ENCODE measurements around the gene GCC1. TPM values are rescaled to one million over a fixed set of nuclear protein-coding genes. Genes with fewer than 3 reads are reported as not detected.

The GCC1 gene
- polyA plus RNA-seq, 3 donors: 5.9 to 9.2 (median 6.4) TPM

- Mint-ChIP-seq H3K4me1 (peaks cover 52% of the 10 kb centered on the region), H3K9me3 (peaks cover 0 to 4% (median 0%) of the 10 kb centered on the region in 7 donors), H3K27me3 (ENCODE audit: low read depth in 3 of 3) (peaks cover 0 to 1% (median under 1%) of the 10 kb centered on the region in 3 donors), H3K27ac (peak overlapping the region; percentile 84 to 98 (median 94)), H3K36me3 (peaks cover 22 to 29% of the 10 kb centered on the region in 2 donors), H3K4me3 (peak overlapping the region; percentile 96 to 99)
- Histone ChIP-seq H4K20me1 (ENCODE audit: insufficient read depth, low read length) (peaks cover 6% of the 10 kb centered on the region), H3K4me1 (ENCODE audit: control insufficient read depth in 1 of 2, insufficient read depth in 2 of 2, low read length in 2 of 2) (peaks cover 46 to 64% of the 10 kb centered on the region in 2 donors), H3K4me3 (replicated peaks in 1 of 3; ENCODE audit: low read depth in 2 of 3, low read length in 3 of 3) (peak overlapping the region; percentile 87 to 93 (median 87)), H3K27ac (ENCODE audit: low read depth in 1 of 2, low read length in 2 of 2) (peak overlapping the region; percentile 31 to 89), H3K27me3 (ENCODE audit: control insufficient read depth in 2 of 2, insufficient read depth in 2 of 2, low read length in 2 of 2) (no peaks in the 10 kb centered on the region), H3K9me3 (replicated peaks in 1 of 2; ENCODE audit: control insufficient read depth in 1 of 2, insufficient read depth in 1 of 2, low read length in 2 of 2) (no peaks in the 10 kb centered on the region), H2AFZ (ENCODE audit: insufficient read depth, low read depth, low read length, poor library complexity, severe bottlenecking) (peak overlapping the region; percentile 87), H3K4me2 (replicated peaks; ENCODE audit: extremely low read depth, low read length, poor library complexity, severe bottlenecking) (peak overlapping the region; percentile 90), H3K36me3 (replicated peaks in 1 of 2; ENCODE audit: control insufficient read depth in 1 of 2, insufficient read depth in 2 of 2, low read length in 2 of 2) (peaks cover 15 to 18% of the 10 kb centered on the region in 2 donors), H3K79me2 (ENCODE audit: insufficient read depth, low read length) (peaks cover 25% of the 10 kb centered on the region), H3K9ac (ENCODE audit: insufficient read depth, low read length, poor library complexity, severe bottlenecking) (peak overlapping the region; percentile 87)
- intact Hi-C loops (cut with micrococcal nuclease): loop anchor here (2.0 to 5.0 kb wide), 3 partner anchors 62 to 197 kb away; partner anchors contain the start of genes ZNF800 (in 2 of the 2) and SND1 (in 1 of the 2)
- DNase-seq: no peak
- 8% methylated on average over 32 of the region's 43 CpGs for WGBS (ENCODE audit: insufficient coverage)
- no peak for TF ChIP-seq CTCF (IDR thresholded peaks at IDR 0.05)
These were observed 3.5 kb upstream of the GCC1 start for GRCh38 chr7:127588697-127589482.

DNA sequence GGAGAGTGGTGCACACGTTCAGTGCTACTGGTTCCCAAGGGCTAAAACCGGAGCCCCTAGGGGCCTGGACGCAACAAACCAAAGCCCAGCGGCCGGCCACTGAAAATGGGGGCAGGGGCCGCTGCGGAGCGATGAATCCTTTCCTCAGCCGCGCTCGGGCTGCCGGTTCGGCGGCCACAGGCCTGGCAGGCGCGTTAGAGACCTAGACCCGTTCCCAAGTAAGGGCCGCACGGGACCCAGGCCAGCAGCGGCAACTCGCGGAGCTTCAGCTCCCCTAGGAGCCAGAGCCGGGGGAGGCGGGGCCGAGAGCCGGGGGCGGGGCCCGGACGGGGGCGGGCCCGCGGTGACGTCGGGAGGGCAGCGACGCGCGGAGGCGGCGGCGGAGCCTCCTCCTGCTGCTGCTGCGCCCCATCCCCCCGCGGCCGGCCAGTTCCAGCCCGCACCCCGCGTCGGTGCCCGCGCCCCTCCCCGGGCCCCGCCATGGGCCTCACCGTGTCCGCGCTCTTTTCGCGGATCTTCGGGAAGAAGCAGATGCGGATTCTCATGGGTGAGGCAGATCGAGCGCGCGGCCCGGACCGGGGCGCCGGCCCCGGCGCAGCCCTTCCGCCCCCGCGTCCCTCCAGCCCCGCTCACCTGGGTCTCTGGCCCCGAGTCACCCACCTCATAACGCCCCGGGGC is 2.8 kb upstream of the GCC1 start, which contains the start of gene ARF5:
Gene ARF5, plus strand, starts transcription at position 393 of the 678 bp plus-strand sequence. Its CDS starts 88 bp downstream, at position 481.
- Histone ChIP-seq H3K9ac (ENCODE audit: insufficient read depth, low read length, poor library complexity, severe bottlenecking) (peak within 1 kb of the TSS; percentile 87), H3K79me2 (ENCODE audit: insufficient read depth, low read length) (peaks cover 32% of the 10 kb centered on the region), H2AFZ (ENCODE audit: insufficient read depth, low read depth, low read length, poor library complexity, severe bottlenecking) (peak within 1 kb of the TSS; percentile 87), H3K27me3 (ENCODE audit: control insufficient read depth in 2 of 2, insufficient read depth in 2 of 2, low read length in 2 of 2) (no peaks in the 10 kb centered on the region), H3K36me3 (replicated peaks in 1 of 2; ENCODE audit: control insufficient read depth in 1 of 2, insufficient read depth in 2 of 2, low read length in 2 of 2) (peaks cover 15 to 25% of the 10 kb centered on the region in 2 donors), H4K20me1 (ENCODE audit: insufficient read depth, low read length) (peaks cover 14% of the 10 kb centered on the region), H3K4me1 (ENCODE audit: control insufficient read depth in 1 of 2, insufficient read depth in 2 of 2, low read length in 2 of 2) (peaks cover 49 to 67% of the 10 kb centered on the region in 2 donors), H3K27ac (ENCODE audit: low read depth in 1 of 2, low read length in 2 of 2) (peak within 1 kb of the TSS; percentile 63 to 89), H3K4me2 (replicated peaks; ENCODE audit: extremely low read depth, low read length, poor library complexity, severe bottlenecking) (peak within 1 kb of the TSS; percentile 90), H3K4me3 (replicated peaks in 1 of 3; ENCODE audit: low read depth in 2 of 3, low read length in 3 of 3) (peak within 1 kb of the TSS; percentile 87 to 93 (median 87)), H3K9me3 (replicated peaks in 1 of 2; ENCODE audit: control insufficient read depth in 1 of 2, insufficient read depth in 1 of 2, low read length in 2 of 2) (no peaks in the 10 kb centered on the region)
- WGBS (ENCODE audit: insufficient coverage): under 1% methylated on average over 66 of the region's 77 CpGs
- H3K36me3 Mint-ChIP-seq: peaks cover 23 to 34% of the 10 kb centered on the region in 2 donors
- peak within 1 kb of the TSS; percentile 96 to 99 for H3K4me3 Mint-ChIP-seq
- H3K9me3 Mint-ChIP-seq: peaks cover 0 to 4% (median 0%) of the 10 kb centered on the region in 7 donors
- intact Hi-C loops (cut with micrococcal nuclease): loop anchor here (2.0 to 5.0 kb wide), 3 partner anchors 63 to 196 kb away; partner anchors contain the start of genes ZNF800 (in 2 of the 2) and SND1 (in 1 of the 2)
- peak within 1 kb of the TSS; percentile 89 to 98 (median 94) for H3K27ac Mint-ChIP-seq
- TF ChIP-seq CTCF (IDR thresholded peaks at IDR 0.05): no peak
- peak; percentile 72 to 83 (median 81) for DNase-seq
- H3K4me1 Mint-ChIP-seq: peaks cover 55% of the 10 kb centered on the region
- H3K27me3 Mint-ChIP-seq (ENCODE audit: low read depth in 3 of 3): peaks cover 0 to 1% (median 0%) of the 10 kb centered on the region in 3 donors

All from CD14-positive monocyte (primary cell).